Activated T-helper 1 cell treated with anti-CD3 and anti-CD28 coated beads, Interleukin-2, amount 50 U/mL, for 16 hours (primary cell): ENCODE results near the gene USP19.

Experiments
- DNase-seq, 2 donors: peaks; one replicate each; pipeline ENCODE4 v3.0.0-alpha.2; 2020; ENCODE audit warnings: low read depth in 1 of 2, low spot score in 1 of 2

The USP19 gene

GRCh38 chr3:49104052-49104426, 16.6 kb downstream of the USP19 start:
- no peak for DNase-seq

- no peak for DNase-seq
Measured at GRCh38 chr3:49100046-49100615, 20.5 kb downstream of the USP19 start.

- DNase-seq, result no peak
Measured at GRCh38 chr3:49098910-49099630, 21.6 kb downstream of the USP19 start.

GRCh38 chr3:49098429-49098828, 22.2 kb downstream of the USP19 start:
- no peak for DNase-seq

- peak; percentile 87 to 88 for DNase-seq
Measured at GRCh38 chr3:49093853-49094767, 26.5 kb downstream of the USP19 start, which contains the start of gene QRICH1. TSS of gene QRICH1 (minus strand) at chr3:49094071. CDS start at chr3:49077017, 17,054 bp downstream.

- DNase-seq, result peak; percentile 63 to 71
Measured at GRCh38 chr3:49092938-49093852, 27.4 kb downstream of the USP19 start.

- DNase-seq, result no peak
Measured at GRCh38 chr3:49081429-49081828, 39.2 kb downstream of the USP19 start.

- no peak for DNase-seq
Measured at GRCh38 chr3:49079270-49079669, 41.4 kb downstream of the USP19 start.

- no peak for DNase-seq
Measured at GRCh38 chr3:49076646-49077045, 44.0 kb downstream of the USP19 start.

GRCh38 chr3:49076116-49076515, 44.5 kb downstream of the USP19 start:
- DNase-seq, result no peak
